PC-9 (cell line): ENCODE results near the gene CCDC146. TPM values are rescaled to one million over a fixed set of nuclear protein-coding genes. Genes with fewer than 3 reads are reported as not detected.
"Not testable (repeated sequence)": the region's sequence is repeated elsewhere in the genome, so short reads cannot be mapped to it uniquely, and the experiment has no call there.

ENCODE experiments used
- BruUV-seq: library from RNA; stranded (reverse); fragments of 400-500 nt; replicated peaks from 2 replicates; lab custom pipeline; 2021; lab: Mats Ljungman, UMichigan
- CTCF ChIA-PET: fragments of 300-600 bp; sonication (Branson Sonifier 250); formaldehyde crosslinking; loops from one replicate; lab custom pipeline; 2022; ENCODE audit warnings: antibody characterized with exemption; lab: Charles Lee
- POLR2A ChIA-PET: fragments of 300-600 bp; sonication (Branson Sonifier 250); formaldehyde crosslinking; loops from one replicate; lab custom pipeline; 2022; ENCODE audit warnings: antibody characterized with exemption; ENCODE audit not compliant: unreplicated experiment; lab: Charles Lee
- DNase-seq, 2 experiments: peaks; one replicate each; pipeline versions ENCODE4 v3.0.0 to v3.0.0-alpha.2; 2015 to 2022; ENCODE audit warnings: mixed read lengths in 1 of 2
- H2AFZ ChIP-seq: fragments of 200-600 bp; sonication (generic); 2 replicates; pipeline ENCODE4 v1.8.1; 2017; ENCODE audit warnings: antibody characterized with exemption
- H3F3A ChIP-seq: fragments of 200-600 bp; sonication (generic); 2 replicates; pipeline ENCODE4 v1.8.1; 2017; ENCODE audit warnings: antibody characterized with exemption, mild to moderate bottlenecking, low read depth; ENCODE audit not compliant: insufficient read depth
- H3K27ac ChIP-seq: fragments of 200-600 bp; sonication (generic); 2 replicates; pipeline ENCODE4 v1.6.1; 2016; ENCODE audit warnings: mixed run types
- H3K27me3 ChIP-seq: fragments of 200-600 bp; sonication (generic); 2 replicates; pipeline ENCODE4 v1.6.1; 2016; ENCODE audit warnings: low read depth, mixed run types; ENCODE audit not compliant: insufficient read depth
- H3K36me3 ChIP-seq: fragments of 200-600 bp; sonication (generic); 2 replicates; pipeline ENCODE4 v1.6.1; 2016; ENCODE audit warnings: low read depth, mixed run types
- H3K4me1 ChIP-seq: fragments of 200-600 bp; sonication (generic); replicated peaks from 2 replicates; pipeline ENCODE4 v1.6.1; 2016; ENCODE audit warnings: mixed run types; ENCODE audit not compliant: insufficient read depth
- H3K4me2 ChIP-seq: fragments of 200-600 bp; sonication (generic); 2 replicates; pipeline ENCODE4 v1.6.1; 2017; ENCODE audit warnings: mixed run types
- H3K4me3 ChIP-seq: fragments of 200-600 bp; sonication (generic); 2 replicates; pipeline ENCODE4 v1.6.1; 2016; ENCODE audit warnings: mixed run types
- H3K79me2 ChIP-seq: fragments of 200-600 bp; sonication (generic); 2 replicates; pipeline ENCODE4 v1.6.1; 2017; ENCODE audit warnings: low read depth, mixed run types
- H3K9me2 ChIP-seq: fragments of 200-600 bp; sonication (generic); 2 replicates; pipeline ENCODE4 v1.8.1; 2017; ENCODE audit warnings: mild to moderate bottlenecking; ENCODE audit not compliant: insufficient read depth
- H3K9me3 ChIP-seq: fragments of 200-600 bp; sonication (generic); 2 replicates; pipeline ENCODE4 v1.8.1; 2016; ENCODE audit warnings: low read depth; ENCODE audit not compliant: insufficient read depth
- H4K20me1 ChIP-seq: fragments of 200-600 bp; sonication (generic); 2 replicates; pipeline ENCODE4 v1.8.1; 2017; ENCODE audit not compliant: insufficient read depth
- CTCF ChIP-seq: fragments of 200-600 bp; sonication (generic); conservative IDR thresholded peaks from 2 replicates; pipeline ENCODE4 v1.6.1; 2017; ENCODE audit warnings: mixed run types, antibody characterized with exemption, mild to moderate bottlenecking, moderate library complexity
- EZH2 ChIP-seq: fragments of 200-600 bp; sonication (generic); IDR thresholded peaks from 2 replicates; pipeline ENCODE4 v1.8.0; 2017; ENCODE audit warnings: antibody characterized with exemption, low read depth
- intact Hi-C: fragments of 100-400 bp; cut with micrococcal nuclease; formaldehyde crosslinking; loops from one replicate; pipeline ENCODE4 v1.10.0; 2022; ENCODE audit not compliant: unreplicated experiment
- total RNA-seq: library from RNA; stranded (reverse); gene quantifications from 2 replicates; pipeline ENCODE4 v1.2.3, GENCODE V29; 2021

The CCDC146 gene
- total RNA-seq, 1 experiment from 2014 or later, result 15.9 TPM

GRCh38 chr7:77331938-77332695 is 209.7 kb downstream of the CCDC146 start:
- BruUV-seq, result no TSS peak
- H3K4me1 ChIP-seq, result peaks cover 28% of the 10 kb centered on the region
- no peak overlapping the region for H3K4me3 ChIP-seq
- peak; percentile 59 to 61 for DNase-seq
- no peak overlapping the region for H3K4me2 ChIP-seq
- H3K9me2 ChIP-seq, result no peaks in the 10 kb centered on the region
- no peak overlapping the region for H2AFZ ChIP-seq
- H3K27me3 ChIP-seq, result no peaks in the 10 kb centered on the region
- H3K79me2 ChIP-seq, result no peaks in the 10 kb centered on the region
- no peak for TF ChIP-seq EZH2
- TF ChIP-seq CTCF, result peak; percentile 73
- no peaks in the 10 kb centered on the region for H3K36me3 ChIP-seq
- H3F3A ChIP-seq, result no peaks in the 10 kb centered on the region; the same call in 1 of the 2 replicates
- no peaks in the 10 kb centered on the region; the same call in 1 of the 2 replicates for H3K9me3 ChIP-seq
- ChIA-PET CTCF (interaction anchor here (0.6 to 1.6 kb wide), 11 partner anchors 29 to 1722 kb away, joined by 3 to 25 read pairs (median 4); no protein-coding TSS in a partner anchor), POLR2A (interaction anchor here (0.5 to 0.7 kb wide), 4 partner anchors 16 to 707 kb away, joined by 3 to 5 read pairs (median 4); no protein-coding TSS in a partner anchor)
- H4K20me1 ChIP-seq, result no peaks in the 10 kb centered on the region
- intact Hi-C loops, result loop anchor here (2.0 to 5.0 kb wide), 3 partner anchors 85 to 1155 kb away; partner anchors contain the start of gene CCDC146
- no peak overlapping the region for H3K27ac ChIP-seq

- CTCF ChIA-PET, H2AFZ ChIP-seq, H3K36me3 ChIP-seq, H3K79me2 ChIP-seq, BruUV-seq, H3K4me2 ChIP-seq, H3K27me3 ChIP-seq, H4K20me1 ChIP-seq, H3F3A ChIP-seq, DNase-seq, H3K4me3 ChIP-seq, H3K9me2 ChIP-seq, H3K9me3 ChIP-seq, H3K27ac ChIP-seq: not testable (repeated sequence)
- H3K4me1 ChIP-seq, result peaks cover 15% of the 10 kb centered on the region
- POLR2A ChIA-PET, result interaction anchor here (0.7 kb wide), 1 partner anchor 198 kb away, joined by 7 read pairs; no protein-coding TSS in a partner anchor
- intact Hi-C loops, result loop anchor here (5.0 kb wide), 2 partner anchors 212 to 1157 kb away; partner anchors contain the start of gene CCDC146
These were observed 211.6 kb downstream of the CCDC146 start for GRCh38 chr7:77334039-77334438.

- Histone ChIP-seq H3F3A (no peaks in the 10 kb centered on the region; the same call in 1 of the 2 replicates), H3K36me3 (no peaks in the 10 kb centered on the region), H2AFZ (no peak overlapping the region), H3K79me2 (no peaks in the 10 kb centered on the region), H4K20me1 (no peaks in the 10 kb centered on the region), H3K4me1 (peaks cover 15% of the 10 kb centered on the region), H3K9me2 (no peaks in the 10 kb centered on the region), H3K27ac (no peak overlapping the region), H3K27me3 (no peaks in the 10 kb centered on the region), H3K4me3 (no peak overlapping the region), H3K4me2 (no peak overlapping the region), H3K9me3 (no peaks in the 10 kb centered on the region; the same call in 1 of the 2 replicates)
- intact Hi-C loops, result no loop called here
- no TSS peak for BruUV-seq
- DNase-seq, result no peak
- ChIA-PET POLR2A (interaction anchor here (0.6 kb wide), 1 partner anchor 203 kb away, joined by 5 read pairs; no protein-coding TSS in a partner anchor), CTCF (interaction anchor here (1.0 kb wide), 1 partner anchor 19 kb away, joined by 14 read pairs; no protein-coding TSS in a partner anchor)
- TF ChIP-seq CTCF (no peak), EZH2 (no peak)
These were observed 213.2 kb downstream of the CCDC146 start for GRCh38 chr7:77335581-77335980.
